HL-60 (cell line): ENCODE measurements around the gene GUCY2F.

ENCODE experiments used
- GABPA ChIP-seq: IDR thresholded peaks from 2 replicates; pipeline ENCODE4 v1.6.1; 2012; ENCODE audit warnings: low read depth
- POLR2AphosphoS5 ChIP-seq: IDR thresholded peaks from 2 replicates; pipeline ENCODE4 v1.6.1; 2012; ENCODE audit warnings: low read depth
- TF ChIP-seq, protein P1 (sequence below): IDR thresholded peaks from one replicate; pipeline ENCODE4 v1.5.1; 2011; ENCODE audit warnings: low read length, control low read depth, inconsistent platforms; ENCODE audit not compliant: insufficient read depth

DNA sequence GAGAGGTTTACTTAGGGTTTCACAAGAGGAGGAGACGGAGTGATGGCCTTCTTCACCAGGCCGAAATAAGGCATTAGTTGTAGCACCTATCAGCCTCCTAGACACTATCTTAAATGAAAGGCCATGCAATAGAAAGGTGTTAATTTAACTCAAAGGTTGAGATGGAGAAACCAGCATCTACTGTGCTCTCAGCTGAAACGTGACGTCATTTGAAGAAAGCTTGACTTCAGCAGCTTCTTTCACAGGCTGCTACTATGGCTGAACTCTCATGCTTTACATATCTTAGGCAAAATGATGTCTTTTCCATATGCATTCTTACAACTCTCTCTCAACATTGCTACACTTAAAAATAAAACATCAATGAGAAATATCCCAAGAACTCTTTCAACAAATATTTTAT is 99.6 kb downstream of the GUCY2F start:
- TF ChIP-seq, protein P1, sequence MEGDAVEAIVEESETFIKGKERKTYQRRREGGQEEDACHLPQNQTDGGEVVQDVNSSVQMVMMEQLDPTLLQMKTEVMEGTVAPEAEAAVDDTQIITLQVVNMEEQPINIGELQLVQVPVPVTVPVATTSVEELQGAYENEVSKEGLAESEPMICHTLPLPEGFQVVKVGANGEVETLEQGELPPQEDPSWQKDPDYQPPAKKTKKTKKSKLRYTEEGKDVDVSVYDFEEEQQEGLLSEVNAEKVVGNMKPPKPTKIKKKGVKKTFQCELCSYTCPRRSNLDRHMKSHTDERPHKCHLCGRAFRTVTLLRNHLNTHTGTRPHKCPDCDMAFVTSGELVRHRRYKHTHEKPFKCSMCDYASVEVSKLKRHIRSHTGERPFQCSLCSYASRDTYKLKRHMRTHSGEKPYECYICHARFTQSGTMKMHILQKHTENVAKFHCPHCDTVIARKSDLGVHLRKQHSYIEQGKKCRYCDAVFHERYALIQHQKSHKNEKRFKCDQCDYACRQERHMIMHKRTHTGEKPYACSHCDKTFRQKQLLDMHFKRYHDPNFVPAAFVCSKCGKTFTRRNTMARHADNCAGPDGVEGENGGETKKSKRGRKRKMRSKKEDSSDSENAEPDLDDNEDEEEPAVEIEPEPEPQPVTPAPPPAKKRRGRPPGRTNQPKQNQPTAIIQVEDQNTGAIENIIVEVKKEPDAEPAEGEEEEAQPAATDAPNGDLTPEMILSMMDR, result no peak
- TF ChIP-seq POLR2AphosphoS5 (no peak), GABPA (no peak)
